ENCODE measurements around the gene ZSCAN29.

- TF ChIP-seq CTCF (IDR thresholded peaks at IDR 0.05) = no peak
- TF ChIP-seq POLR2A (IDR thresholded peaks at IDR 0.05; ENCODE audit: low read depth) = no peak
These were observed 54.5 kb downstream of the ZSCAN29 start for GRCh38 chr15:43316016-43316970.

Measured in esophagus muscularis mucosa (tissue), 3 donors.